GM12878 (cell line): Measurements from ENCODE around the gene PRR35.

Source experiments
- BCLAF1 ChIP-seq: fragments of 450-650 bp; IDR thresholded peaks from 2 replicates; pipeline ENCODE4 v1.6.1; 2017; ENCODE audit warnings: antibody characterized with exemption, mild to moderate bottlenecking, moderate library complexity
- CEBPB ChIP-seq, 2 experiments: fragments of 150-350 bp in 1 of 2; IDR thresholded peaks; 2 replicates each; pipeline ENCODE4 v1.6.1; 2012 to 2014; ENCODE audit warnings: low read depth in 2 of 2, low read length in 2 of 2, borderline replicate concordance in 1 of 2, inconsistent platforms in 1 of 2
- CTCF ChIP-seq, 3 experiments: IDR thresholded peaks in 2 of 3; conservative IDR thresholded peaks in 1 of 3; 2 replicates each; pipeline ENCODE4 v1.5.1; 2011; ENCODE audit warnings: low read depth in 3 of 3, low read length in 3 of 3, mild to moderate bottlenecking in 3 of 3, control low read depth in 2 of 3, moderate library complexity in 2 of 3, inconsistent platforms in 1 of 3, mixed read lengths in 1 of 3; ENCODE audit not compliant: control insufficient read depth in 2 of 3, insufficient read depth in 1 of 3; ENCODE audit errors: extremely low read depth in 1 of 3
- EP300 ChIP-seq, 2 experiments: fragments of 150-350 bp in 1 of 2; IDR thresholded peaks; 2 replicates each; pipeline ENCODE4 v1.6.1; 2011 to 2012; ENCODE audit warnings: low read depth in 2 of 2, low read length in 2 of 2, borderline replicate concordance in 1 of 2, improper control_type of control experiment in 1 of 2, inconsistent platforms in 1 of 2; ENCODE audit not compliant: control insufficient read depth in 1 of 2
- EZH2 ChIP-seq: IDR thresholded peaks from 2 replicates; pipeline ENCODE4 v1.6.1; 2012; ENCODE audit warnings: low read depth, mild to moderate bottlenecking, control low read depth, inconsistent platforms, low read length, borderline replicate concordance; ENCODE audit not compliant: control insufficient read depth
- HCFC1 ChIP-seq: fragments of 150-350 bp; IDR thresholded peaks from 2 replicates; pipeline ENCODE4 v1.6.1; 2014; ENCODE audit warnings: low read length
- HDGF ChIP-seq: fragments of 450-650 bp; IDR thresholded peaks from 2 replicates; pipeline ENCODE4 v1.6.1; 2016; ENCODE audit warnings: antibody characterized with exemption
- MAX ChIP-seq: IDR thresholded peaks from 2 replicates; pipeline ENCODE4 v1.6.1; 2012; ENCODE audit warnings: low read depth, low read length, improper control_type of control experiment
- NR2C2 ChIP-seq: IDR thresholded peaks from 2 replicates; pipeline ENCODE4 v1.6.1; 2011; ENCODE audit warnings: borderline replicate concordance, low read depth; ENCODE audit not compliant: control insufficient read depth, insufficient read length
- POLR2A ChIP-seq: IDR thresholded peaks from 2 replicates; pipeline ENCODE4 v1.6.1; 2011; ENCODE audit warnings: low read depth, mild to moderate bottlenecking, low read length
- ZNF274 ChIP-seq: IDR thresholded peaks from one replicate; pipeline ENCODE4 v1.8.0; 2011; ENCODE audit not compliant: insufficient read length, insufficient read depth

- no peak; the same call in 1 of the 2 replicates for TF ChIP-seq POLR2A
- TF ChIP-seq HCFC1 = no peak
- no peak for TF ChIP-seq BCLAF1
- no peak for TF ChIP-seq CTCF (IDR thresholded peaks at IDR 0.05 in 2 of 3, conservative IDR thresholded peaks at IDR 0.05 in 1 of 3; ENCODE audit: control insufficient read depth in 2 of 3, extremely low read depth in 1 of 3, insufficient read depth in 1 of 3, low read depth in 3 of 3, low read length in 3 of 3)
- no peak for TF ChIP-seq ZNF274
- no peak for TF ChIP-seq NR2C2
- no peak for TF ChIP-seq CEBPB (IDR thresholded peaks at IDR 0.05; ENCODE audit: borderline replicate concordance in 1 of 2, low read depth in 2 of 2, low read length in 2 of 2)
- no peak for TF ChIP-seq MAX
- TF ChIP-seq EZH2 = no peak
- TF ChIP-seq EP300 (IDR thresholded peaks at IDR 0.05; ENCODE audit: borderline replicate concordance in 1 of 2, control insufficient read depth in 1 of 2, low read depth in 2 of 2, low read length in 2 of 2) = no peak
- TF ChIP-seq HDGF = no peak
Measured at GRCh38 chr16:535446-536405, 24.5 kb upstream of the PRR35 start.
